ENCODE results near the gene STPG3.

DNA sequence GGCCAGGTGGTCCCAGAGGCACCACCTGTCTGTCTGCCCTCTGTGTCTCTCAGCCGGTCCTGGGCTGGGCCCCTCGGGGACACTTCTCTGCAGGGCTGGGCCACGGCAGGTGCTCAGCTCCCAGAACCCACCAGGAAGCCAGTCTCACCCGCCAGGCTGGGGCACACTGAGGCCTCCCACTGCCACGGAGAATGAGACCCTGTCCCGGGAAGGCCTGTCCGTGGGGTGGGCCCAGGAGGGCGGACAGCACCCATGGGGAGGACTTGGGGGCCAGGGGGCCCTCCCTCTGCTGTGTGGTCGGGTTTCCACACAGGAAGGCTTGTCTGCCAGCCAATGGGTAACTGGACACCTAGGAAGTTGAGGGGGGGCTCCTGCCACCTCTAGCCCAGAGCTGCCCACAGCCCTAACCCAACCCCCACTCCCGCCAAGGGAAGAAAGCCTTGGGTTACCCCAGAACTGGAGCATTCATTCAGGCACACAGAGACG lies 14.1 kb upstream of the STPG3 start:
- TF ChIP-seq EZH2 (IDR thresholded peaks at IDR 0.05; ENCODE audit: insufficient read depth, poor library complexity, severe bottlenecking) (no peak), EZH2phosphoT487 (IDR thresholded peaks at IDR 0.05; ENCODE audit: insufficient read depth, low read depth) (no peak)

All from GM23248 (cell line).